Heart left ventricle (tissue), 16 donors: ENCODE results near the gene DRC3. TPM values are rescaled to one million over a fixed set of nuclear protein-coding genes. Genes with fewer than 3 reads are reported as not detected.

Experiments used
- ATAC-seq, 4 donors: fragments of 200-7000 bp; cut with Tn5 transposase; one replicate each; pipeline ENCODE4 v1.9.1; 2020 to 2022; ENCODE audit warnings: moderate library complexity in 4 of 4, mild to moderate bottlenecking in 3 of 4, moderate number of reproducible peaks in 1 of 4
- DNase-seq, 5 donors: peaks; one replicate each; pipeline ENCODE4 v3.0.0-alpha.2; 2020
- H3K27ac ChIP-seq, 12 donors: fragments of 200-600 bp; sonication (generic) in 4 of 12; one replicate each; pipeline versions ENCODE4 v1.5.0 to v1.8.0; 2016 to 2022; ENCODE audit warnings: mild to moderate bottlenecking in 2 of 12
- H3K27me3 ChIP-seq, 9 donors: fragments of 200-600 bp; sonication (generic) in 2 of 9; one replicate each; pipeline versions ENCODE4 v1.5.1 to v1.8.0; 2016 to 2022; ENCODE audit warnings: mild to moderate bottlenecking in 3 of 9
- H3K36me3 ChIP-seq, 9 donors: fragments of 200-600 bp; sonication (generic) in 2 of 9; one replicate each; pipeline versions ENCODE4 v1.5.0 to v1.8.0; 2018 to 2022; ENCODE audit warnings: mild to moderate bottlenecking in 2 of 9
- H3K4me1 ChIP-seq, 12 donors: fragments of 200-600 bp; sonication (generic) in 4 of 12; one replicate each; pipeline versions ENCODE4 v1.5.0 to v1.8.0; 2016 to 2022; ENCODE audit warnings: mild to moderate bottlenecking in 3 of 12
- H3K4me3 ChIP-seq, 12 donors: fragments of 200-600 bp; sonication (generic) in 4 of 12; one replicate each; pipeline versions ENCODE4 v1.5.0 to v1.8.0; 2017 to 2022; ENCODE audit warnings: mild to moderate bottlenecking in 9 of 12, moderate library complexity in 4 of 12
- H3K9me3 ChIP-seq, 12 donors: fragments of 200-600 bp; sonication (generic) in 4 of 12; one replicate each; pipeline versions ENCODE4 v1.5.0 to v1.8.0; 2016 to 2022; ENCODE audit warnings: mild to moderate bottlenecking in 1 of 12
- CTCF ChIP-seq, 12 donors: fragments of 200-600 bp; sonication (generic) in 4 of 12; IDR thresholded peaks; one replicate each; pipeline versions ENCODE4 v1.5.0 to v1.8.0; 2018 to 2022; ENCODE audit warnings: antibody characterized with exemption in 12 of 12, mild to moderate bottlenecking in 5 of 12
- POLR2A ChIP-seq, 2 donors: fragments of 450-650 bp; IDR thresholded peaks; one replicate each; pipeline ENCODE4 v1.6.1; 2017; ENCODE audit warnings: antibody characterized with exemption in 2 of 2, mild to moderate bottlenecking in 2 of 2, moderate library complexity in 2 of 2
- WGBS, 4 donors: extraction: QIAGEN DNeasy Blood & Tissue Kit in 2 of 4; methylation state at CpG; one replicate each; pipeline versions ENCODE4 v1.1.5 to v1.1.7; 2013 to 2018; 5-methylcytosine and 5-hydroxymethylcytosine counted together
- intact Hi-C, 10 donors: fragments of 100-400 bp; cut with DNase I; formaldehyde crosslinking; loops; one replicate each; pipeline versions ENCODE4 v1.11.1 to v1.14.2; 2022
- polyA plus RNA-seq, 2 donors: library from polyadenylated mRNA; stranded (reverse); fragments of 200-250 nt; gene quantifications; one replicate each; pipeline ENCODE4 v1.2.3, GENCODE V29; 2013
- total RNA-seq, 9 donors: library from RNA; depleted of rRNA in 2 of 9; stranded (reverse); fragments of >200 nt in 2 of 9; fragmentation: NEBNext Ultra II Directional in 3 of 9; extraction: Animal tissue kit (Norgen Biotek cat#: 25700) in 3 of 9; gene quantifications; one replicate each; pipeline versions ENCODE4 v1.1.0 to v1.2.4, GENCODE V29; 2016 to 2023
- donor health status: ischemic (EF 13 %, LVEDD 7.1; RV severe dilation, severe dysfunction).
- donor health status: healthy with polysubstance abuse.
- donor health status: DM: no; HTN: yes; CAD: no.
- donor health status: DM: no; HTN: no; CAD: no.
- donor health status: ischemic (EF 25% LVEDD 6.9; RV normal size, moderate dysfunction).
- donor health status: ischemic (EF 25% LVEDD 5.7; RV mildly dilated, moderate dysfunction).
- donor health status: healthy.
- donor health status: DM: yes; HTN: yes; CAD: no.
- donor health status: ischemic (EF 35%, LVEDD 5.7; RV mildly dilated, moderate dysfunction).
- donor health status: nonischemic (EF 11% LVEDD 7.7; RV severe dilation, severe dysfunction).
- donor health status: DM: yes; HTN: yes; CAD: no.
- donor health status: PGD.
- donor health status: ischemic (EF 29% LVEDD 5.4; RV normal size, mild dysfunction).
- donor health status: nonischemic (EF 23%, LVEDD 6.1; RV moderate dilation, normal function).

Gene DRC3
- total and polyA plus RNA-seq, 11 donors = 0.42 to 3.7 (median 1.00) TPM

GRCh38 chr17:17989081-17989480 is 16.4 kb downstream of the DRC3 start:
- no peak overlapping the region for H3K27ac ChIP-seq
- no peaks in the 10 kb centered on the region for H3K4me1 ChIP-seq
- H3K36me3 ChIP-seq = peaks cover 0 to 14% (median 0%) of the 10 kb centered on the region in 9 donors
- ATAC-seq = no peak
- no peaks in the 10 kb centered on the region for H3K9me3 ChIP-seq
- H3K27me3 ChIP-seq = no peaks in the 10 kb centered on the region
- intact Hi-C loops = no loop called here
- H3K4me3 ChIP-seq = no peak overlapping the region
- TF ChIP-seq POLR2A (IDR thresholded peaks at IDR 0.05) (no peak), CTCF (IDR thresholded peaks at IDR 0.05) (no peak)
- DNase-seq = no peak
- 91 to 94% (median 93%) methylated on average over 9 of the region's 9 CpGs for WGBS, 4 donors

- Histone ChIP-seq H3K36me3 (peaks cover 0 to 14% (median 0%) of the 10 kb centered on the region in 9 donors), H3K27ac (no peak overlapping the region), H3K4me1 (peaks cover 0 to 4% (median 0%) of the 10 kb centered on the region in 12 donors), H3K9me3 (no peaks in the 10 kb centered on the region), H3K27me3 (no peaks in the 10 kb centered on the region), H3K4me3 (no peak overlapping the region)
- intact Hi-C loops = loop anchor here in 4 of 10 donors (5.0 kb wide), 3 partner anchors 38 to 48 kb away; partner anchors contain the start of genes ATPAF2 (in 1 of the 4) and GID4 (in 1 of the 4)
- 85 to 91% (median 91%) methylated on average over 10 of the region's 10 CpGs for WGBS, 4 donors
- DNase-seq = no peak
- no peak for TF ChIP-seq CTCF (IDR thresholded peaks at IDR 0.05)
- ATAC-seq = no peak
These were observed 17.0 kb downstream of the DRC3 start for GRCh38 chr17:17989618-17990017.

GRCh38 chr17:17990282-17990681 is 17.6 kb downstream of the DRC3 start:
- WGBS, 4 donors = 80 to 91% (median 85%) methylated on average over 2 of the region's 2 CpGs
- Histone ChIP-seq H3K9me3 (no peaks in the 10 kb centered on the region), H3K27me3 (no peaks in the 10 kb centered on the region), H3K27ac (no peak overlapping the region), H3K4me1 (peaks cover 0 to 5% (median 0%) of the 10 kb centered on the region in 12 donors), H3K4me3 (no peak overlapping the region), H3K36me3 (peaks cover 0 to 14% (median 0%) of the 10 kb centered on the region in 9 donors)
- DNase-seq = no peak
- TF ChIP-seq CTCF (IDR thresholded peaks at IDR 0.05) = no peak
- TF ChIP-seq POLR2A (IDR thresholded peaks at IDR 0.05) = no peak
- no peak for ATAC-seq
- intact Hi-C loops = loop anchor here in 4 of 10 donors (5.0 kb wide), 3 partner anchors 37 to 47 kb away; partner anchors contain the start of genes ATPAF2 (in 1 of the 4) and GID4 (in 1 of the 4)

- intact Hi-C loops = loop anchor here in 4 of 10 donors (5.0 kb wide), 3 partner anchors 34 to 44 kb away; partner anchors contain the start of genes ATPAF2 (in 1 of the 4) and GID4 (in 1 of the 4)
- WGBS, 4 donors = 92 to 96% (median 94%) methylated on average over 2 of the region's 2 CpGs
- TF ChIP-seq CTCF (IDR thresholded peaks at IDR 0.05) (no peak), POLR2A (IDR thresholded peaks at IDR 0.05) (no peak)
- Histone ChIP-seq H3K27me3 (no peaks in the 10 kb centered on the region), H3K9me3 (no peaks in the 10 kb centered on the region), H3K27ac (no peak overlapping the region), H3K4me1 (peaks cover 0 to 8% (median 0%) of the 10 kb centered on the region in 12 donors), H3K4me3 (no peak overlapping the region), H3K36me3 (peaks cover 0 to 8% (median 0%) of the 10 kb centered on the region in 9 donors)
- ATAC-seq (no peak), DNase-seq (no peak)
These were observed 20.7 kb downstream of the DRC3 start for GRCh38 chr17:17993366-17993765.
